ENCODE data around the gene STAB2.

STAB2 gene

DNA sequence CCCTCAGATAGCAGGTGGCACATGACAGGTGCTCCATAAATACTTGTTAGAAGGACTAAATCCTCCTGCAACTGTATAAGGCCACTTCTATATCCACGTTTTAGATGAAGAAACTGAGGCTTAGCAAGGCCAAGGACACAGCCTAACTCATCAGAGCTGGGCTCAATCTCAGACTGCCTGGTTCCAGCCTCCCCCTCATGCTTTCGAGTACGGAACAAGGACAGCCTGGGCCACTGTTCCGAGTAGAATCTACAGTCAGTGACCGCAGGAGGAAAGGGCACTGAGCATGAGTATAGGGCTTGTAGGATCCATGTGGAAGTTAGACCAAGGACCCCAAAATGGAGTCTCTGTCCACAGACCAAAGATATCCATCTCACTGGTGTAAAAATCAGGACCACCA is 169.4 kb downstream of the STAB2 start:
- Histone ChIP-seq H3K4me3 (no peak overlapping the region), H3K9me3 (ENCODE audit: low read depth, low read length) (no peaks in the 10 kb centered on the region), H3K27ac (no peak overlapping the region), H3K9ac (ENCODE audit: insufficient read length) (no peak overlapping the region), H3K36me3 (ENCODE audit: insufficient read depth, low read length) (no peaks in the 10 kb centered on the region)
- DNase-seq (ENCODE audit: low read depth, low spot score) = no peak
- TF ChIP-seq FOXP2 (optimal IDR thresholded peaks at IDR 0.05; ENCODE audit: control extremely low read depth, extremely low read length, insufficient read depth) (no peak), EZH2 (IDR thresholded peaks at IDR 0.05) (no peak), POLR2AphosphoS5 (IDR thresholded peaks at IDR 0.05; ENCODE audit: borderline replicate concordance, low read depth, low read length) (no peak)

DNA sequence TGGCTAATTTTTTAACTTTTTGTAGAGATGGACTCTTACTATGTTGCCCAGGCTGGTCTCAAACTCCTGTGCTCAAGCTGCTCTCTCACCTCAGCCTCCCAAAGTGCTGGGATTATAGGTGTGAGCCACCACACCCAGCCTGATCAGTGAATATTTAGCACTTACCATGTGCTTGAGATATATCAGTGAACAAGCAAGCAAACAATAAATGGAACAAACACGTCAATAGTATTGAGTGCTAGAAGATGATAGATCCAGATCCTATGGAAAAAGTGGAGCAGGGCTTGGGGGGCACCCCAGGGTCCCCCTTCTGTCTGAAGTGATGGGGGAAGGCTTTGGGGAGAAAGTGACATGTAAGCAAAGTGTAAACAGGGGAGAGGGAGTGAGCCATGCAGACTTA is 170.2 kb downstream of the STAB2 start:
- H3K27ac ChIP-seq = no peak overlapping the region
- no peak overlapping the region for H3K9ac ChIP-seq (ENCODE audit: insufficient read length)
- TF ChIP-seq FOXP2 (optimal IDR thresholded peaks at IDR 0.05; ENCODE audit: control extremely low read depth, extremely low read length, insufficient read depth) = no peak
- no peak for TF ChIP-seq EZH2 (IDR thresholded peaks at IDR 0.05)
- TF ChIP-seq POLR2AphosphoS5 (IDR thresholded peaks at IDR 0.05; ENCODE audit: borderline replicate concordance, low read depth, low read length) = no peak
- H3K9me3 ChIP-seq (ENCODE audit: low read depth, low read length) = no peaks in the 10 kb centered on the region
- no peak for DNase-seq (ENCODE audit: low read depth, low spot score)
- no peaks in the 10 kb centered on the region for H3K36me3 ChIP-seq (ENCODE audit: insufficient read depth, low read length)
- no peak overlapping the region for H3K4me3 ChIP-seq

DNA sequence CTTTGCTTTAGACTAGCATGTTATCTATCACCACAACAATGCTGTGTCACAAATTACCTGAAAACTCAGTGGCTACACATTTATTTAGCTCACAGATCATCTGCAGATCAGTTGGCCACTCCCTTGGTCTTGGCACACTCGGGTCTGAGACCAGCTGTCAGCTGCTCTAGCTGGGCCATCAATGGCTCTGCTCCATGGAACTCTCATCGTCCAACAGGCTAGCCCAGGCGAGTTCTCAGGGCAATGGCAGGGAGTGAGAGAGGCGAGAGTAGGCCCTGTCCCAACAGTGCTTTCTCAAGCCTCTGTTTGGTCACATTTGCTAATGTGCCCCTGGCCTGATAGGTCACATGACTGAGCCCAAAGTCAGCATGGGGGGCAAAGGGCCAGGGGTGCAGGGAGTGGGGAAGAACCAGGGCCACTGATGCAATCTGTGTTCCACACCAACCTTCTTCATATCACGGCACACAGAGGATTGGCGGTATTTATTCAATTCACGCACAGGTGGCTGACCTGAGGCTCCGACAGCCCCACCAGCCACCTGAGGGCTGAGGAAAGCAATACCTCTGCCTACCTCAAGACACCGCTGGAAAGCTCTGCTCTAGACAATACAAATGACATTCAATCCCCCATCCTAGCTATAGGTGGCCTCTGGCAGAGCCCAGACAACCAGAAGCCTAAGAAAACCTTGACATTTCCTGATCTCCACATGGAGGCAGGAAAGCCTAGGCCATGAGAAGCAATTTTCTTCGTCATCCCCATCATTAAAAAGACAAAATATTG is 171.4 kb downstream of the STAB2 start:
- Histone ChIP-seq H3K4me3 (no peak overlapping the region), H3K27ac (no peak overlapping the region), H3K9me3 (ENCODE audit: low read depth, low read length) (no peaks in the 10 kb centered on the region), H3K36me3 (ENCODE audit: insufficient read depth, low read length) (no peaks in the 10 kb centered on the region), H3K9ac (ENCODE audit: insufficient read length) (no peak overlapping the region)
- DNase-seq (ENCODE audit: low read depth, low spot score) = no peak
- TF ChIP-seq FOXP2 (optimal IDR thresholded peaks at IDR 0.05; ENCODE audit: control extremely low read depth, extremely low read length, insufficient read depth) = no peak
- TF ChIP-seq POLR2AphosphoS5 (IDR thresholded peaks at IDR 0.05; ENCODE audit: borderline replicate concordance, low read depth, low read length) = no peak
- TF ChIP-seq EZH2 (IDR thresholded peaks at IDR 0.05) = no peak

DNA sequence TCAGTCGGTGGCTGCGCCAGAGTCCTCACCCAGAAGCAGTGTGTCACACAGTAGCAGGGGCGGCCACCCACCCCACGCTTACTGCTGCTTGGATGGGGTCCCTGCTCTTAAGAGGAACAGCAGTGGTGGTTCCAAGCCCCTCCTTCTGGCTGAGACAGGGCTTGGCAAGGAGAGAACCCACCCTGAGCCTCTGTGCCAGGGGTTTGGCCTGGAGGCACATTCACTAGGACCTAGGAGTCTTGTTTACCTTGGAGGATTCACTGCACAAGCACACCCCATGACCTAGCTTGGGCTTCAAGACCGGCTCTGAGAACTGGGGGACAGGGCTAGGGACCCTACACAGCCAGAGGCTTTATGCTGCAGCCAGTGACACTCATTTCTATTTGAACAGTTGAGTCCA is 175.4 kb downstream of the STAB2 start:
- Histone ChIP-seq H3K9ac (ENCODE audit: insufficient read length) (no peak overlapping the region), H3K36me3 (ENCODE audit: insufficient read depth, low read length) (no peaks in the 10 kb centered on the region), H3K9me3 (ENCODE audit: low read depth, low read length) (no peaks in the 10 kb centered on the region), H3K27ac (no peak overlapping the region), H3K4me3 (no peak overlapping the region)
- no peak for DNase-seq (ENCODE audit: low read depth, low spot score)
- no peak for TF ChIP-seq POLR2AphosphoS5 (IDR thresholded peaks at IDR 0.05; ENCODE audit: borderline replicate concordance, low read depth, low read length)
- no peak for TF ChIP-seq EZH2 (IDR thresholded peaks at IDR 0.05)
- TF ChIP-seq FOXP2 (optimal IDR thresholded peaks at IDR 0.05; ENCODE audit: control extremely low read depth, extremely low read length, insufficient read depth) = no peak

DNA sequence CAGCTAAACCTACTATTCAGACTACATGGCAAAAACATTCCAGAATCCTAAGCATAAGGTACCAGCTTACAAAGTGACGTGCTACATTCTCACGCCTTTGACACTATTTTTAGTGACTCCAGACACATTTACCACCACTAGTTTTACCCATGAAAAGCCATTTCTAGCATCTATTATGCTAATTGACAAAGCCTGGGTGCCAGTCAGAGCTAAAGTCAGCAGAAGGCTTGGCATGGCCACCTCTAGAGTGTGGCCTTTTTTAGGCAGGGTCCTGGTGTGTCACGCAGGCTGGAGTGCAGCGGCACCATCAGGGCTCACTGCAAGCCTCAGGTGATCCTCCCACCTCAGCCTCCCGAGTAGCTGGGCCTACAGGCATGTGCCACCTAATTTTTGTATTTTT is 178.2 kb downstream of the STAB2 start:
- no peaks in the 10 kb centered on the region for H3K9me3 ChIP-seq (ENCODE audit: low read depth, low read length)
- H3K27ac ChIP-seq = no peak overlapping the region
- H3K9ac ChIP-seq (ENCODE audit: insufficient read length) = no peak overlapping the region
- H3K4me3 ChIP-seq = no peak overlapping the region
- no peak for DNase-seq (ENCODE audit: low read depth, low spot score)
- TF ChIP-seq FOXP2 (optimal IDR thresholded peaks at IDR 0.05; ENCODE audit: control extremely low read depth, extremely low read length, insufficient read depth) = no peak
- H3K36me3 ChIP-seq (ENCODE audit: insufficient read depth, low read length) = no peaks in the 10 kb centered on the region

DNA sequence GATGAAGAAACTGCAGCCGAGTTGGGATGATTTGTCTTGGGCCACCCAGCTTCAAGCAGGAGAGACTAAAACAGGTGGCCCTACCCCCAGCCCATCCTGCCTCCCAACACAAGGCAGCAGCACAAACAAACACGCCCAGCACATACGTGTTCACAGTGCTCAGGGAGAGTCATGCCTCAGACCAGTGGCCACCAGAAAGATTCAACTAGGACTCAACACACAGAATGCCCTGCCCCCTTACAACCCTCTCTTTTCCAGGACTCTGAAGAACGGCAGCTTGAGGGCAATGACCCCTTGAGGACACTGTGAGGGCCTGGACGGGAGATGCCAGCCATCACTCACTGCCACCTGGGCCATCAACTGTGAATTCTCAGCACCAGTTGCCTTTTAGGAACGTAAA is 179.0 kb downstream of the STAB2 start:
- H3K4me3 ChIP-seq = no peak overlapping the region
- no peak for TF ChIP-seq POLR2AphosphoS5 (IDR thresholded peaks at IDR 0.05; ENCODE audit: borderline replicate concordance, low read depth, low read length)
- no peak for TF ChIP-seq EZH2 (IDR thresholded peaks at IDR 0.05)
- no peak for TF ChIP-seq FOXP2 (optimal IDR thresholded peaks at IDR 0.05; ENCODE audit: control extremely low read depth, extremely low read length, insufficient read depth)
- no peak for DNase-seq (ENCODE audit: low read depth, low spot score)
- no peak overlapping the region for H3K27ac ChIP-seq
- H3K36me3 ChIP-seq (ENCODE audit: insufficient read depth, low read length) = peaks cover 5% of the 10 kb centered on the region
- no peaks in the 10 kb centered on the region for H3K9me3 ChIP-seq (ENCODE audit: low read depth, low read length)
- H3K9ac ChIP-seq (ENCODE audit: insufficient read length) = no peak overlapping the region

DNA sequence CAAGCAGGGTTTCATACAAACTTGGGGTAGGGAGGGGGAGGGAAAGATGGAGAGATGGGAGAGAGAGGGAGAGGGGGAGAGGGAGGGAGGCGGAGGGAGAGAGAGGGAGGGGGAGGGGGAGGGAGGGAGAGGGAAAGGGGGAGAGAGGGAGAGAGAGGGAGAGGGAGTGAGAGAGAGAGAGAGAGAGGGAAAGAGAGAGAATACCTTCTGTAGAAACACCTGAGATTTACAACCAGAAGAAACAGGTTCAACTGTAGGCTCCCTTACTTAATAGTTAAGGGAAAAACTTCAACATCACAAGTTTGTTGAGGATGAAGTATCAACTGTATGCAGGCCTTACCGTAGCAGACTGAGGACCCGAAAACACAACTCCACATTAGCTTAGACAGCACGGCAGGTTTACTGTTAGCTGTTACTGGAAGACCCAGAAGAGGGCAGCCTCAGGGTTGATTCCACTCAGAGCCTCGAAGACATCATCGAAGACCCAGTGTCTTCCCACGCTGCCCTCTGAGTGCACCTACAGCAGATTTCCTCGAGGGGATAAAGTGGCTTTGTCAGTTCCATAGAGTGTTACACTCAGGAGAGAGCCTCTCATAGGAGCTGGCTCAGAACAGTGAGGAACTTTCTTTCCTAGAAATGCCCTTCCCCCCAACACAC is 181.5 kb downstream of the STAB2 start:
- TF ChIP-seq POLR2AphosphoS5 (IDR thresholded peaks at IDR 0.05; ENCODE audit: borderline replicate concordance, low read depth, low read length) (no peak), EZH2 (IDR thresholded peaks at IDR 0.05) (no peak), FOXP2 (optimal IDR thresholded peaks at IDR 0.05; ENCODE audit: control extremely low read depth, extremely low read length, insufficient read depth) (no peak)
- H3K4me3 ChIP-seq = 0 out of 2 replicates have a peak overlapping the region, but pooled peaks have one; percentile 15
- H3K36me3 ChIP-seq (ENCODE audit: insufficient read depth, low read length) = peaks cover 6% of the 10 kb centered on the region
- H3K9ac ChIP-seq (ENCODE audit: insufficient read length) = no peak overlapping the region
- H3K27ac ChIP-seq = peak overlapping the region; percentile 42; the same call in 1 of the 2 replicates
- no peak for DNase-seq (ENCODE audit: low read depth, low spot score)
- no peaks in the 10 kb centered on the region for H3K9me3 ChIP-seq (ENCODE audit: low read depth, low read length)

DNA sequence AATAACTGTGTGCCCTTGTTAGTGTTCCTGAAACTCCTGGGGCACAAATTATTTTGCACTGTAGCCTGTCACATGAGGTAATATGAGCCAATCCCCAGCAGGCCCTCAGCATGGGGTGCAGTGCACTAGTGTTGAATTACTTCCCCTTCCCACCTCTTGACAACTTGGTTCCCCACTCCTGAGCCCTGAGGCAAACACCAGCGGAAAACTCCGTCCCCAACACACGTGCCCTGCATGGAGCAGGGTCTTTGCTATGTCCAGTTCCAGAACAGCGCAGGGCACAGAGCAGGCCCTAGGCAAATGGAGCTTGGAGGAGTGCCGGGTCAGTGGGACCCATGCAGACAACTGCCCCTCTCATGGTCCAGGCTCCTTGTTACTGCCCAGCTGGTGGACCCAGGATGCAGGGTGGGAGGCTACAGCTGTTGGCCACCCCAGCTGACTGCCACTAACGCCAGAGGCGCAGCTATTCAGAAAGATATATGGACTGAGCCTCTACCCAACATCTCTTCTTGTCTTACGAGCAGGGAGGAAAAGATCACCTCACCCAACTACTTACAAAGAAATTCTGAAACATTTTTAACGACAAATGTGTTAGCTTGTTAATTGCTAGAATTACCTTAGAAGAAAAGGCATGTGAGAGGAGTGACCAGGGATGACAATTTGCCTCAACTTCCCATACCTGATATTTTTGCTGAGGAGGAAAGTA is 182.3 kb downstream of the STAB2 start:
- H3K9ac ChIP-seq (ENCODE audit: insufficient read length) = no peak overlapping the region
- peak; percentile 16 for DNase-seq (ENCODE audit: low read depth, low spot score)
- H3K27ac ChIP-seq = peak overlapping the region; percentile 42; the same call in 1 of the 2 replicates
- H3K4me3 ChIP-seq = 0 out of 2 replicates have a peak overlapping the region, but pooled peaks have one; percentile 15
- peaks cover 6% of the 10 kb centered on the region for H3K36me3 ChIP-seq (ENCODE audit: insufficient read depth, low read length)
- no peak for TF ChIP-seq FOXP2 (optimal IDR thresholded peaks at IDR 0.05; ENCODE audit: control extremely low read depth, extremely low read length, insufficient read depth)
- TF ChIP-seq EZH2 (IDR thresholded peaks at IDR 0.05) = no peak
- no peak for TF ChIP-seq POLR2AphosphoS5 (IDR thresholded peaks at IDR 0.05; ENCODE audit: borderline replicate concordance, low read depth, low read length)
- no peaks in the 10 kb centered on the region for H3K9me3 ChIP-seq (ENCODE audit: low read depth, low read length)
